HG03097 (cell line): ENCODE results near the gene USP11.
A peak's percentile ranks its signal among the peaks of the same experiment; 100 is the strongest.

ENCODE experiments used
- ATAC-seq: cut with Tn5 transposase; IDR thresholded peaks from one replicate; pipeline ENCODE4 v1.9.1; 2021; ENCODE audit not compliant: unreplicated experiment, low FRiP score

Gene USP11

DNA sequence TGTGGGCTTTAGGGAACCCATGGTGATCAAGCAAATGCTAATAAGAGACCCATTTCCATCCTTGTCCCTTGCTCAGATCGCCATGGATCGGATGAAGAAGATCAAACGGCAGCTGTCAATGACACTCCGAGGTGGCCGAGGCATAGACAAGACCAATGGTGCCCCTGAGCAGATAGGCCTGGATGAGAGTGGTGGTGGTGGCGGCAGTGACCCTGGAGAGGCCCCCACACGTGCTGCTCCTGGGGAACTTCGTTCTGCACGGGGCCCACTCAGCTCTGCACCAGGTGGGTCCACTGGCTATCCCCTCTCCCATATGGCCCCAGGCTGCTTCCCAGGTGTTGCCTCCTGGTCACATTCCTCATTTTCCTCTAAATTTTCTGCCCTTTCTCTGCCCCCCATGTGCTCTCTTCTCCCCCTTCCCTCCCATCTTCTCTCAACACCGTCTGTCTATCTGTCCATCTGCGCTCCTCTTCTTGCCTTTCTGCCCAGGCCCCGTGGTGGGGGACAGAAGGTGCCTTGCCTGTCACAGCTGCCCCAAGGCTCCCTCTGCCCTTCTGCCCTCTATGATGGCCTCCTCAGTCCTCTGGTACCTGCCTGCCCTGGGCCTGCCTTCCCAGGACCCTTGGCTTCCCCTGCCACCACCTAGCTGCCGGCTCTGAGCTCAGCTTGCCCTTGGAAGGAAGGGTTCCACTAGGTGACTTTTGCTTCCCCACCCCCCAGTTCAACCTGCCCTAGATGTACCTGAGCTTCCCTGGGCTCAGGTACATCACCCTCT is 9.1 kb upstream of the USP11 start:
- ATAC-seq: no peak

DNA sequence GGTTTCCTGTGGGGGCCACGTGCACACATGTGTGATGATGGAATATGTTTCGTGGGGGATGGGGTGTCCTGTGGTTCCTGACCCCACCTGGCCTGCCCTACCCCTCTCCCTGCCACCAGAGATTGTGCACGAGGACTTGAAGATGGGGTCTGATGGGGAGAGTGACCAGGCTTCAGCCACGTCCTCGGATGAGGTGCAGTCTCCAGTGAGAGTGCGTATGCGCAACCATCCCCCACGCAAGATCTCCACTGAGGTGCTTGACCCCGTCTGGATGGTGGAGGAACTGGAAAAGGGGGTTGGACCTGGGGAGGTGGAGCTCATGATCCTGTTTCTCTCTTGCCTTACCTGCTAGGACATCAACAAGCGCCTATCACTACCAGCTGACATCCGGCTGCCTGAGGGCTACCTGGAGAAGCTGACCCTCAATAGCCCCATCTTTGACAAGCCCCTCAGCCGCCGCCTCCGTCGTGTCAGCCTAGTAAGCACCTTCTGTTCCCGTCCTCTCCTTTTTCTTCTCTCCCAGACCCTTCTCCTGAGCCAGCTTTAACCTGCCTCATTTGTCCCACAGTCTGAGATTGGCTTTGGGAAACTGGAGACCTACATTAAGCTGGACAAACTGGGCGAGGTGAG is 8.4 kb upstream of the USP11 start:
- no peak for ATAC-seq

DNA sequence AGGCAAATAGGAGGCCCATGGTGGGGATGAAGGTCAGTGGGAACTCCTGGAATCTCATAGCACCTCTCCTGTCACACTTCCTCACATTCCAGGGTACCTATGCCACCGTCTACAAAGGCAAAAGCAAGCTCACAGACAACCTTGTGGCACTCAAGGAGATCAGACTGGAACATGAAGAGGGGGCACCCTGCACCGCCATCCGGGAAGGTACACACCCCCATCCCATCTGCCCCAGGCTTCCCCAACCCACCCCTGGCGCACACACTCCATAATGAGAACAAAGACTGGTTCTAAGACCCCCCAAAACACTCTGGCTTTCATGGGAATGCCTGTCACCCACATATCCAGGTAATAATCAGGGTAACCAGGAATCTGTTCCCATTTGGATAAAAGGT is 7.9 kb upstream of the USP11 start:
- no peak for ATAC-seq

DNA sequence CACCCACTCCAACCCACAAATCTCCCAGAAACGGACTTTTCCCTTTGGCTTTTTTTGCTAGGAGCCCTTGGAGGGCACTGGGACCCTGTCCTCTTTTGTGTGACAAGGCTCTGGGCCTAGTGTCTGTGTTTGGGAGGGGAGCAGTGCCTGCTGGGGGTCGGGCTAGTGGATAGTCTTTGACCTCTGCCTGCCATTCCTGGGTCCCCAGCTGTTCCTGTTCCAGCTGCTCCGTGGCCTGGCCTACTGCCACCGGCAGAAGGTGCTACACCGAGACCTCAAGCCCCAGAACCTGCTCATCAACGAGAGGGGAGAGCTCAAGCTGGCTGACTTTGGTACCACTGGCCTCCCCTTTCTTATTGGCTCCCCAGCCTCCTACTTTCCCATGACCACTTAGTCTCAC is 6.7 kb upstream of the USP11 start:
- ATAC-seq: no peak

DNA sequence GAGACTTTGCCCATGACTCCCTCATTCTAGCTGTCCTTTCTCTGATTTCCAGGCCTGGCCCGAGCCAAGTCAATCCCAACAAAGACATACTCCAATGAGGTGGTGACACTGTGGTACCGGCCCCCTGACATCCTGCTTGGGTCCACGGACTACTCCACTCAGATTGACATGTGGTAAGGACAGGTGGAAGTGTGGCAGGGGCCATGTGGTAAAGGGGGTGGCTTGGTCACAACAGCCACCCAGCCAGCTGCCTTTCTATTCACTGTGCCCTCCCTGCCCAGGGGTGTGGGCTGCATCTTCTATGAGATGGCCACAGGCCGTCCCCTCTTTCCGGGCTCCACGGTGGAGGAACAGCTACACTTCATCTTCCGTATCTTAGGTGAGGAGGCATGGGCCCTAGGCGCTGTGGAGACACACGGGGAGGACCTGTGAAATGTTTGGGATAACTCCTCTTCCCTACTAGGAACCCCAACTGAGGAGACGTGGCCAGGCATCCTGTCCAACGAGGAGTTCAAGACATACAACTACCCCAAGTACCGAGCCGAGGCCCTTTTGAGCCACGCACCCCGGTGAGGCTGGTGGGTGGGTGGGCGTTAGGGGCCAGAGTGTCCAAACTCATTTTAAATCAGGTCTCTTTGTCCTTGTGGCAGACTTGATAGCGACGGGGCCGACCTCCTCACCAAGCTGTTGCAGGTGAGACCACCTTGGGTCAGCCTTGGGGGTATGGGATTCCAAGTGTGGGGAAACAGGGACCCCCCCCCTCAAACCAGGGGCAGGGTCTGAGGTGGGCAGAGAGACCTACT is 6.1 kb upstream of the USP11 start:
- no peak for ATAC-seq

DNA sequence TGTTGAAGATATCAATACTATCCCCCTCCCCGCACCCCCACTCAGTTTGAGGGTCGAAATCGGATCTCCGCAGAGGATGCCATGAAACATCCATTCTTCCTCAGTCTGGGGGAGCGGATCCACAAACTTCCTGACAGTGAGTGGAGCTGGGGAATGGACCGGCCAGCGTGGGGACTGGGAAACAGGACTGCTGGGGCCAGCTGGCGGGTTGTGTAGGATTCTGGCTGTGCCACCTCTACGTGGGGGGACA is 5.5 kb upstream of the USP11 start:
- no peak for ATAC-seq

DNA sequence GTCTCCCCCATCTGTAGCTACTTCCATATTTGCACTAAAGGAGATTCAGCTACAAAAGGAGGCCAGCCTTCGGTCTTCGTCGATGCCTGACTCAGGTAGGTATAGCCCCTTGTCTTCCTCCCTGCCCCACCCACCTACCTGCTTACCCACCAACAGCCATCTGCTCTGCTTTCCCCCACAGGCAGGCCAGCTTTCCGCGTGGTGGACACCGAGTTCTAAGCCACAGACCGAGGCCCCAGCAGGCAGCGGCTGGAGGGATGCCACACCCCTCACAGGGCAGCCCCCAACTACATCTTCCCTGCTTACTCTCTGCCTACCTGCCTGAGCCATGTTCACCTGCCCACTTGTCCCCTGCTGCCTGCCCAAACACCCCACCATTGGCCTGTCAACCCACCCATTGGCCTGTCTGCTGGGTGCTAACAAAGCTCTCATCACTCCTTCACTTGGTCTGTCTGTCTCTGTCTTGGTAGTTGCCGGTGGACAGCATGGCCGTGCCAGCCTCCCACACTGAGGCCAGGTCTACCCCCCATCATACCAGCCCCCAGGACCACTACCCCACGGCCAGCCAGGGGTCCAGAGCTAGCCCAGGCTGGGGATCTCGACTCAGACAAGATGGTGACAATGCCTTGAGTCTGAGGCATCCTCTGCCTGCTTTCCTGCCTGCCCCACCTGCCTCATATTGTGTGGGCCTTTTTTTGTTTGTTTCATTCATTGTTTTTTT is 4.1 kb upstream of the USP11 start:
- ATAC-seq: no peak

DNA sequence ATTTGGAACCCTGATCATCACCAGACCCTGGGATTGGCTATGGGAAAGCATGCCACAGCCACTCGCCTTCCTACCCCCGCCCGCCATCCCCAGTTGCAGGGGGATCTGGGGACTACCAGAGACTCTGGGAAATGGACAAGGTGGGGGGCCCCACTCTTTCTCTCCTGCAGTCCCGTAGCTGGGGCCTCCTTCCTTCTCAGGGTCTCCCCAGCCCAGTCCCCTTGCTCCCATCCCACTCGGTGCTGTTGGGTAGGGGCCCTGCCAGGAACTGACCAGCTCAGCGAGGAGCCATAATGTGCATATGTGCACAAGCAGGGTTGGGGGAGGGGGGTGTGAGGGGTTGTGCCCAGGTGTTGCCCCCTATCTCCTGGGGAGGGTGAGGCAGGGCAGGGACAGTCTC is 3.4 kb upstream of the USP11 start:
- ATAC-seq: no peak

DNA sequence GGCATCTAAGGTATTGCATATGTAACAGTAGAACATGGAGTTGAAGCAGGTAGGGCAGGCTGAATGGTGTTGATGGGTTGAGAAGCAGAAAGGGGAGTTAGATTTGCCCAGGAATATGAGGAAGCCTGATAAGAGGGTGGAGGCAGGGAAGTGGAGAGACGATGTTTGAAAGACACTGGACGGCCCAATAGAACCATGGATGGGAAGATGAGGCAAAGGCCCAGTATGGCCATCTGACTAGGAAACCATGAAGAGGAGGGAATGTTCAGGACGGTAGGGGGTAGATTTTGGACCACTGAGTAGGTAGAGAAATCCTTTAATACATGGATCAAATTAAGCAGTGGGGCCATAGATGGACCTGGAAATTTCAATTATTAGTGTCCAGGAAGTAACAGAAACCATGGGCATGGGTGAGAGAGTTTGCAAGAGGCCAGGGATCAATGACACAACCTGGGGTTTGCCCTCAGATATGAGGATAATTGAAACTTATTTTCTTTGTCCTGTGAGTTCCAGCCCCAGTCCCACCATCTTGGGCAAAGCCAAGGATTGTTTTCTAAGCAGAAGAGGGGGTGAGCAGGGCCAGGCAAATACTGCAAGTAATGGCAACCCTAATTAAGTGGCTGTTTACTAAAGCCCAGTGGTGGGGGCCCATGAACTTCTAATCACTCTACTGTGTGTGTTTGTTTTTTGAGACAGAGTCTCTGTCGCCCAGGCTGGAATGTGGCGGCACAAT is 2.5 kb upstream of the USP11 start:
- no peak for ATAC-seq

DNA sequence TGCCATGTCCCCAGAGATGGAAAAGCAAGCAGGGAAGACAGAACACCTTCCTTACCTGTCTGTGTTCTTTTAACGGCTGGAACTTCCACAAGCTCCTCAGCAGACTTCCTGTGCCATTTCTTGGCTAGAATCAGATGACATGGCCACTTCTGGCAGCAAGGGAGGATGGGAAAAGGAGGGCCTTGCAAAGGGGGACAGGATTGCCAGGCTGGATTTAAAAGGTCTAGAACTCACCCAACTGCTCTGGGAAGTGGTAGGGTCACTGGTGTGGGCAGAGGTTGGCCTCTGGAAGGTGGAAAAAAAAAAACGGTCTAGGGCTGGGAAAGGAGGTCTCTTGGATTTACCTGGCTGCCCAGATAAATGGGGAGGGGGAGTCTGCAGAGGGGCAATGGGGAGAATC is 1.6 kb upstream of the USP11 start:
- no peak for ATAC-seq

DNA sequence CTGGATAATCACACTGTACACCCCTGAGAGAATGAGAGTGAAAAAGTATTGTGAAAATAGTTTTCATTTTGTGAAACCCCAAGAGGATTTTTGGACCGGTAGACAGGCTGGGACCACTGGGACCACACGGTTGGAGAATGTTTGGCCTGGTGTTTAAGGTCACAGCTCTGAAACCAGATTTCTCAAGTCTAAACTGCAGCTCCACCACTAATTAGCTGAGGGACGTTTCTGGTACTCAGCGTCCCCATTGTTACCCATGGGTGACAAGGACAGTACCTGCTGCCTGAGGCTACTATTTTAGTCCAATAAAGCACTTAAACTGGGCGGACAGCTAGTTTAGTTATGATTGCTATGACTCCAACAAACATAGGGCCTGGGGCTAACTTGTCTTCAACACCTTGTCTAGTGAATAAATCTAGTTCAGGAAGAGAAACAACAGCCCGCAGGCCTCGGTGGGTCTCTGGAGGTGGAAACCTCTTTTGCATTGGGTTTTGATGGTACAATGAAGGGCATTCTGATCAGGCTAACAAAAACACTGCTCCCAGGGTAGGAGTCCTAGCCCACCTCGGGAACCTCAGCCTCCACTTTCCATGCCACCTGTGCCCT is 509 bp upstream of the USP11 start:
- ATAC-seq: no peak

DNA sequence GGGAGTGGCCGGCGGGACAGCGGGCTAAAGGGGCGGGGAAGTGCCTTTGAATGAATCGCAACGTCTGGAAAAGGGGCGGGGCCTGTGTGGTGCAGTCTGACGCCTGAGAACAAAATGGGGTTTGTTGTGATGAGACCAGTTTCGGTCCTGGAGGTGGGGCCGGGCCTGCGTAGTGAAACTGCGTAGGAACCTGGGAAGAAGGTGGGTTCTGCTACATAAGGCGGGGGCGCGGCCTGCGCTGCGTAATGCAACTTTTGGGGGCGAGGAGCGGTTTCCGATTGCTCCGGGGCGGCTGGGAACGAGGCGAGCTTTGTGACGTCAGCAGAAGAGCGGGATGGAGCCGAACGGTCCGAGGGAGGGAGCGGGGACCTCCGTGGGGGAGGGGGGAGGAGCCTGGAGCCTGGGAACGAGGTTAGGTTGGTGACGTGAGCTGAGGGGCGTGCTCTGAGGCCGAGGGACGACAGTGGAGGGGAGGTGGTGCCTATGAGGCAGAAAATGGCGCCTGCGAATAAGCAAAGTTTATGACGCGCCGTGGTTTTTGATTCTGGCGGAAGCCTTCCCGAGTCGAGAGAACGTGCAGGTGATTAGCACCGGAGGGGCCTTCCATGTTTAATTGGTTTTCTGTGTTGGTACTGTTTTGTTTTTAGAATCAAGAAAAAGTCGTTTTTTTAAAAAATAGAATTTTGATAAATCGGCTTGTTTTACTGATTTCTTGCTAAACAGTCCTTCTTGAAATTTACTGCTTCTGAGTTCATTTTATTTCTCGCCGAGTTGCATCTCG is 714 bp downstream of the USP11 start:
- peak; percentile 74 for ATAC-seq

DNA sequence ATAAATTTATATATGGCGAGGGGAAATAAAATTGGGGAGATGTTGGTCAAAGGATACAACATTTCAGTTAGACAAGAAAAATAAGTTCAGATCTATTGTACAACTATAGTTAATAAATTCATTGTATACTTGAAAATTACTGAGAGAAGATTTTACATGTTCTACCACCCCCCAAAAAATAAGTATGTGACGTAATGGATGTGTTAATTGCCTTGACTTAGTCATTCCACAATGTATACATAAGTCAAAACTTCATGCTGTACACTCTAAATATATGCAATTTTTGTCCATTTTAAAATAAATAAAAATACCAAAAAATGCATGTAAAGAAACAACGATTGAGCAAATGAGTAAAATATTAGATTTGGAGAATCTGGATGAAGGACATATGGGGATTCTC is 1.8 kb downstream of the USP11 start:
- ATAC-seq: no peak

DNA sequence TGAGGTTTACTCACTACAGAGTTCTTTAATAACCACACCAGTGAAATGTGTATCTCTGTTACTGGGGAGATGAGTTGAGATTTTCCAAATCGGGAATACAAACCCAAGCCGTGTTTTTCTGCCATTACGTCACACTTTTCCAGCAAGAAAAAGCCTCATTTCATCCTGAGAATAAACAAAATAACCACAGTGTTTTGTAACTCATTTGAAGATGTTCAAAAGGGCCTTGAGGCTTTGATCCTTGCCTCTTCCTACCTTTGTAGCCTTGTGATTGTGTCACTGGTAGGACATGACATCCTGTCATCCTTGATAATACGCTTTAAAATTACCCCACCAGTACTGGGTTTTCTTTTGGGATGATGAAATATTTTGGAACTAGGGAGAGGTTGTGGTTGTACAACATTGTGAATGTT is 2.9 kb downstream of the USP11 start:
- ATAC-seq: no peak

DNA sequence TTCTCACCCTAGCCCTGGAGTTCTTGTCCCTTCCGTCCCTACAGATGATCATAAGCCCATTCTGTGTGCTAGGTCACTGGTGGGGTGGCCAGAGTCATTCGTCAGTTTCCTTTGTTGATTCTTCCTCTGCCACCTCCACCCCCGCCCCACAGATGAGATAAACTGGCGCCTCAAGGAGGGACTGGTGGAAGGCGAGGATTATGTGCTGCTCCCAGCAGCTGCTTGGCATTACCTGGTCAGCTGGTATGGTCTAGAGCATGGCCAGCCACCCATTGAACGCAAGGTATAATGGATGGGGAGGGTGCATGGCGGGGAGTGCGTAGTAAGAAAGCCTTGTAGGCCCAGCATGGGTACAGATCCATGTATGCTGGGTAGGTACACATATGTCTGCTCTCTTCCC is 6.4 kb downstream of the USP11 start:
- ATAC-seq: no peak

DNA sequence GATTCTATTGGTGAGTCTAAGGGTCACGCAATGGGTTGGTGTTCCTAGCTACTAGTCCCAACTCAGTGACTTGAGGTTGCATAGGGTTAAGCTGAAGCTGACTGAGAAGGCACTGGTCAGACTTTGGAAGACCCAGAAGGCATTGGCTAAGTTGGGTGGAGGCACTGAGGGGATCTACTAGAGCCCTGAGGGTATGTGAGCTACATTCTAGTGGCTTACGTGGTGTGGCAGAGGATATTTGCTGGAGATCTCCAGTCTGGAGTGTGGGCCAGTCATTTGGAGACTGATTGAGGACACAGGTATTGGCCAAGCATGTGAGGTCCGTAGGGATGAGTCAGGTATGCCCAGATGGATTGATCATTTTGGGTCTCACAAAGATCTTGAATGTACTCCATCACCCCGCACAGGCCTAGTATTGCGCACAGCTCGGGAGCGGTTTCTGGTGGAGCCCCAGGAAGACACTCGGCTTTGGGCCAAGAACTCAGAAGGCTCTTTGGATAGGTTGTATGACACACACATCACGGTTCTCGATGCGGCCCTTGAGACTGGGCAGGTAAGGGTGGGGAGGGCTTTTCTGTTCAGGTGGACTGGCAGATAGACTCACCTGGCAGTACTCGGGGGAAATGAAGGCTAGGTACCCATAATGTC is 7.2 kb downstream of the USP11 start:
- ATAC-seq: no peak

DNA sequence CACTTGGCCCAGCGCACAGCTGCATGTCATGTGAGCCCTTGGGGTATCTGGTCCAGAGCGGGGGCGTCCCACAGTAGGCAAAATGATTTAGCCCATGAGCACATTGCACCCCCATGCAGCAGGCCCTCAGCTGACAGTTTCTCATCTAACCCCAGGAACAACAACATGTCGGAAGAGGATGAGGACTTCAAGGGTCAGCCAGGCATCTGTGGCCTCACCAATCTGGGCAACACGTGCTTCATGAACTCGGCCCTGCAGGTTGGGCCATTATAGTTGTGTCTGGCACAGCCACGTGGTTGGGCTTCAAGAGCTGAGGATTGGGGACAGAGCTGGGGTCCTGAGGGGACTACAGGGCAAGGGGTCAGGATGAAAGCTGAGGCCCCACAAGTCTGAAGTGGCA is 7.8 kb downstream of the USP11 start:
- no peak for ATAC-seq

DNA sequence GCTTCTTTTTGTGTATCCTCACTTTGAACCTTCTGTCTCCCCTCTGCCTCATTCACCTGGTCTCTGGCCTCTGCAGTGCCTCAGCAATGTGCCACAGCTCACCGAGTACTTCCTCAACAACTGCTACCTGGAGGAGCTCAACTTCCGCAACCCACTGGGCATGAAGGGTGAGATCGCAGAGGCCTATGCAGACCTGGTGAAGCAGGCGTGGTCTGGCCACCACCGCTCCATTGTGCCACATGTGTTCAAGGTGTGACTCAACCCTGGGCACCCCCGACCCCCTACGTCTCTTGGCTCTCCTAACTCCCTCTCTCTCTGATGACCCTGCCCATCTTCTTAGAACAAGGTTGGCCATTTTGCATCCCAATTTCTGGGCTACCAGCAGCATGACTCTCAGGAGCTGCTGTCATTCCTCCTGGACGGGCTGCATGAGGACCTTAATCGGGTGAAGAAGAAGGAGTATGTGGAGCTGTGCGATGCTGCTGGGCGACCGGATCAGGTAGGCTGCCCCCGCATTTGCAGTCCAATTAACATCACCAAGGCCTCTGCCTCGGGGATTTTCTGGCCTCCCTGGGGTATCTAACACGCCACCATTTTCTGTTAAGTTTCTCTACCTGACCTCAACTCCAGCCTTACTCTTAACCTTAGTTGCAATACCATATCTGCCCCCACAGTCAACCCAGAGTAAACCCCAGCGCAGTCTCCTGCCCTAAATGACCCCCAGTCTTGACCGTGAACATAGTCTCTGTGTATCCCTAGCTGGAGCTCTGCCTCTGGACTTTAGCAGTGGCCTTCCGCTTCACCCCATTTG is 8.6 kb downstream of the USP11 start:
- no peak for ATAC-seq
